HUES64 (cell line): ENCODE measurements around the gene SKA1.
"Not testable (repeated sequence)": the region's sequence is repeated elsewhere in the genome, so short reads cannot be mapped to it uniquely, and the experiment has no call there.

Experiments used
- H3K27ac ChIP-seq: 2 replicates; pipeline ENCODE4 v1.7.0; 2013; ENCODE audit warnings: low read depth, low read length, inconsistent platforms
- H3K27me3 ChIP-seq: 2 replicates; pipeline ENCODE4 v1.6.1; 2013; ENCODE audit warnings: mild to moderate bottlenecking, low read length; ENCODE audit not compliant: insufficient read depth
- H3K36me3 ChIP-seq: 2 replicates; pipeline ENCODE4 v1.6.1; 2013; ENCODE audit warnings: mild to moderate bottlenecking, low read length; ENCODE audit not compliant: insufficient read depth
- H3K4me1 ChIP-seq: 2 replicates; pipeline ENCODE4 v1.6.1; 2013; ENCODE audit warnings: mild to moderate bottlenecking, low read length, moderate library complexity; ENCODE audit not compliant: insufficient read depth
- H3K4me3 ChIP-seq: 2 replicates; pipeline ENCODE4 v1.5.1; 2013; ENCODE audit warnings: mild to moderate bottlenecking, low read length, moderate library complexity
- H3K9ac ChIP-seq: 2 replicates; pipeline ENCODE4 v1.6.1; 2013; ENCODE audit warnings: mild to moderate bottlenecking, low read depth, low read length
- H3K9me3 ChIP-seq: 2 replicates; pipeline ENCODE4 v1.6.1; 2013; ENCODE audit warnings: low read depth, low read length; ENCODE audit not compliant: insufficient read depth
- WGBS: fragments of 150-250, 120-280 bp; methylation state at CpG from one replicate; pipeline ENCODE4 v1.1.7; 2013; ENCODE audit warnings: missing lambda C conversion rate; 5-methylcytosine and 5-hydroxymethylcytosine counted together

SKA1 gene

GRCh38 chr18:50436742-50437141, 61.9 kb downstream of the SKA1 start:
- H3K36me3 ChIP-seq, H3K9ac ChIP-seq, H3K9me3 ChIP-seq, H3K4me3 ChIP-seq, H3K27ac ChIP-seq, H3K27me3 ChIP-seq: not testable (repeated sequence)
- WGBS: no CpG with 5 or more reads among the region's 1 CpG
- peaks cover 15% of the 10 kb centered on the region; the same call in 1 of the 2 replicates for H3K4me1 ChIP-seq

GRCh38 chr18:50439460-50440015, 64.7 kb downstream of the SKA1 start:
- Histone ChIP-seq H3K9ac (no peak overlapping the region), H3K27me3 (no peaks in the 10 kb centered on the region), H3K9me3 (peaks cover 13% of the 10 kb centered on the region), H3K4me3 (no peak overlapping the region), H3K27ac (no peak overlapping the region), H3K4me1 (peaks cover 17% of the 10 kb centered on the region; the same call in 1 of the 2 replicates), H3K36me3 (no peaks in the 10 kb centered on the region)
- whole genome bisulfite sequencing: 87% methylated on average over 2 of the region's 2 CpGs

GRCh38 chr18:50441016-50441415, 66.2 kb downstream of the SKA1 start:
- Histone ChIP-seq H3K27me3 (no peaks in the 10 kb centered on the region), H3K4me1 (peaks cover 17% of the 10 kb centered on the region), H3K9me3 (peaks cover 25% of the 10 kb centered on the region), H3K36me3 (no peaks in the 10 kb centered on the region), H3K4me3 (no peak overlapping the region), H3K27ac (no peak overlapping the region), H3K9ac (no peak overlapping the region)
- WGBS: 81% methylated on average over 3 of the region's 4 CpGs

DNA sequence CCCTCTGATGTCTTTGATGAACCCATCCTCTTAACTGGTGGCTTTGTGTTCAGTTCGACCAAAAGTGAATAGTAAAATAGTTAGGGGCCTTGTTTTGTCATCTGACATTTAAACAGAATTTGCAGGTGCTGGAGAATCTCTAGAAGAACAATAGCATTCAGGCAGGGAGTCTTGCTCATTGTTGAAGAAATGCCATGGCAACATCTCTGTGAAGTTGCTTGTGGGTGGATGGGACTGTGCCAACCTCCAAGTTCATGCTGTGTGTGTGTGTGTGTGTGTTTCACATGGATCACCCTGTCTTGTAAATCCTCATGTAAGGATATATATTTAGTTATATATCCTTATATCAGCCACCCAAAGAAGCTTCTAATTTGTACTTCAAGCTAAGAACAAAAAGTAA, 66.7 kb downstream of the SKA1 start:
- 9% methylated on average over 1 of the region's 1 CpG for WGBS
- Histone ChIP-seq H3K36me3 (no peaks in the 10 kb centered on the region), H3K4me3 (no peak overlapping the region), H3K9ac (no peak overlapping the region), H3K4me1 (peaks cover 22% of the 10 kb centered on the region), H3K27me3 (no peaks in the 10 kb centered on the region), H3K27ac (no peak overlapping the region), H3K9me3 (peaks cover 25% of the 10 kb centered on the region)
